NOMO-1 treated with dmso at 0.1 percent for 144 hours (cell line): ENCODE results near the gene VSIR.
A peak's percentile ranks its signal among the peaks of the same experiment; 100 is the strongest.

ENCODE experiments used
- DNase-seq: peaks from one replicate; lab custom pipeline; 2025; ENCODE audit not compliant: unreplicated experiment; lab: John Stamatoyannopoulos, UW

VSIR gene

DNA sequence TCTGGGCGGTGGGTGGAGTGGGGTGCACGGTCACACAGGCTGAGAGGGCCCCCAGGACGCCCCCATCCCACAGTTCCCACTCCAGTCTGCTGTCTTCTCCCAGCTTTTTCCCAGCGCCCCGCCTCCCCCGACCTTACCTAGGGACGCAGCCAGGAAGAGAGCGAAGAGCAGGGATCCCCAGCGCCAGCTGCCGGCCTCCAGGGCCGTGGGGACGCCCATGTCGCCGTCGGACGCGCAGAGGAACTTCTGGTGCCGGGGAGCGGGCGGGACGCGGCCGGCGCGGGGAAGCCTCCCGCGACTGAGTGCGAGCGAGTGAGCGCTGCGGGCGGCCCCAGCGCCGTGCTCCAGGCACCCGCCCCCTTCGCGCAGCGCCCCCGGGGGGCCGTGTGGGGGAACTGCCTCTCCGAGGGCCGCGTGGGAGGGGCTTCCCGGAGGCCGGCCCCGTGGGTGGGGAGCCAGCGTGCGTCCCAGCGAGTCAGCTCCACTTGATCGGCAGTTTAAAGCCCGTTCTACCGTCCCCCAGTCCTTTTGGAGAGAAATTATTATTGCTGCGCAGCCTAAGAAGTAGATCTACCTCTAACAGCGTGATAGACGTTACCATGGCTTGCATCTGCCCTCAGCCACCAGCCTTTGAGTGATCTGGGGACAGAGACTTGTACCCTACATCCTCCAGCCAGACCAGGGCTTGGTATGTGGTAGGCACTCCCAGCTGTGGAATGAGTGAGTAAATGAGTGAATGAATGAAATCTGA, at the start of gene VSIR:
TSS of gene VSIR (minus strand) at position 300 of the 751 bp plus-strand sequence. CDS start at position 219, 81 bp downstream.
- peak; percentile 89 for DNase-seq

DNA sequence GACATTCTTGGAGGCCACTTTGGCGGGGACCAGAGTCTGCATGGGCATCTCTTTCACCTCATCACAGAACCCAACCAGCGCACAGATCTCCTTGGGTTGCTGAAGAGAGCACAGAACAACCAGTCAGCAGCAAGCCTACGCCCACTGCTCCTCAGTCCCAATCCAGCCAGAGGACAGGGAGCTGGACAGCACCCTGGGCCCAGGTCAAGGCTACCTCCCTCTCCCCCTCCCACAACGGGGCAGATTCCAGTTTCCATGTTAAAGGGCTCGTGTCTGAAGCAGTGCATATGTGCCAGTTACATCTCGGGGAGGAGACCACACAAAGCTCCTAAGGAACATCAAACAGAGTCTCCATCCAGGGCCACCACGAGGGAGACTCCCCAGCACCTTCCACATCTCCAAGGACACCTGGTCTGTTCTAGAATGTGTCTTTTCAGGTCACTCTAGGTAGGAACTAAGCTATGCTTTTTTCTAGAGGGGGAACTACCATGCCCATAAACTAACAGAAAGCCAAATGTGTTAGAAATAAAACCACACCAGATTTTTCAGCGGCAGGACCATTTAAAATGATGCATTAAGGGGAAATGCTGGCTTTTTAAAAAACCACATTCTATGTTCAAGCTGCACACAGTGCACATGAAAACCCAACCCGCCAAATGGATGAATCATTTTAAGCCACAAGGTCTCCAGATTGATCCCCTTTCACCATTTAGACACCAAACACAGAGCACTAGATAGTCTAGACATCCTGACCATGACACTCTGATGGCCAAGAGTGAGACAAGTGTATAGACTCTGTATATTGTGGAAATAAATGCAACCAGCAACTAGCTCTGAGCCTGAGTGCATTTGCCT, 48.8 kb upstream of the VSIR start:
- no peak for DNase-seq

DNA sequence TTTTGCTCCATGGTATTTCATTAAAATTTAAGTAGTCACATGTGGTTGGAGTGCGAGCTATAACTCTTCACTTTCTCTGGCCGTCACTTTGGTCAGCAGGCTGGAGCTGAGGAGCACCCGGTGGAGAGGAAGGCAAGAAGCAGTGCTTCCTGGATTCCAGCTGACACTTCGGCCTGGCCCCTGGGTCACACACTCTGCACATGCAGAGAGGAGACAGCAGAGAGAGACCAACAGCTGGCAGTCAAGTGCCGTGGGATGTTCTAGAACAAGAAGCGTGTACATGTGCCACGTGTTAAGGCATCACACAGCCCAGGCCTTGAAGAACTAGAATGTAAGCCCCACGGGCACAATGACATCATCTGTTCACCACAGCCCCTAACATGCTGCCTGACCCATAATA, 47.6 kb upstream of the VSIR start:
- DNase-seq = no peak

DNA sequence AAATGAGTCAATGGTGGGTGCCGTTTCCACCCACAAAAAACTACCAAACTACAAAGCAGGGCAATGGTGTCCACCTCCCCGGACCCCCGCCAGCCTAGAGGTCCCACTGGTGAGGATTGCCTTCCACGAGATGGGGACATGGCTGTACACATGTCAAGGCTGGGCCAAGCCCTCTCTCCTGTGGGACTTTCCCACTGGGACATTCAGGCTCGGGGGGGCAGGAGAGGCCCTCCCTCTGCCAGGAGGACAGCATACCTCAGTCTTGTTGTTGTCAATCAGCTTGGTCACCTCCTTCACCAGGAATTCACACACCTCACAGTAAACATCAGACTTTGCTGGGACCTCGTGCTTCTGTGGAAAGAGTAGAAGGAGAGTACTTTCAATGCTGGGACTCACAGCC, 46.7 kb upstream of the VSIR start:
- DNase-seq = no peak

DNA sequence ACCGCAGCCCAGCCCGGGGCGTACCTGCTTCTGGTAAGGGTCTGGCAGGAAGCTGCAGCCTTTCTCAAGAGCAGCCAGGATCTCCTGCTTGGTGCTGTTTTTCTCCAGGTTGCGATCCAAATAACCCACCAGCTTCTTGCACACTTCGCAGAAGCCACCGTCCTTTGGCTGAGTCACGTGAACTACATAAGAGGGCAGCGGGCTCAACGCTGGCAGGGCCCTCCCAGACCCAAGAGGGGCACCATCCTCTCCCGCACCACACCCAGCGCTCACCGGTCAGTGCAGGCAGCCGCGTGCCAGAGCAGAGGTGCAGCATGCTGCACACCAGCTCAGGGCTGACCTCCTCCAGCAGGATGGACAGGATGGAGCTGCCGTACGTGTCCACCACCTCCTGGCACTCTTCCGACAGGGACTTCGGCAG, 46.1 kb upstream of the VSIR start:
- DNase-seq = no peak

DNA sequence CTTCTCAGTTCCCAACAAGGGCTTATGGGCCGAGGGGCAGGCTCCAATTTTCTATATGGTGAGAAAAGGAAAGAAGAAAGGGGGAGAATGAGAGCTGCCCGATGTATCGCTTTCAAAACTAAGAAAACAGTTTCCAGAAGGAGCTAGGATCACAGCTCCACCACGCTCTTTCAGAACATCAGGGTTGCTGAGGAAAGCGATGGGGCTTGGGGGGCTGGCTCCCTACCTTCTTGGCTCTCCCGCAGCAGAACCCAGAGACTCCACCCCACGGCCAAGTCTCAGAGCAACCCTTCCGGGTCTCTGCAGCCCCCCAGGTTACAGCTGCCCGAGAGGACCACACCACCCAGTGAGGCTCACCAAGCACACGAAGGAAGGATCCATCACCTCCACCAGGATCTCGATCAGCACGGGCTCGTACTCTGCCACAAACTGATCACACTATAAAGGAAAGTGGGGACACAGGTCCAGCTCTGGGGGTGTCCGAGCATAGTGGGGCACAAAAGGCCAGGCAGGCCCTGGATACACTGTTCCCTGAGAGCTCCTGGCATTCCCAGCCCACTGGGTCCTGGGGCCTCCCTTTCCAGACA, 45.4 kb upstream of the VSIR start:
- no peak for DNase-seq

DNA sequence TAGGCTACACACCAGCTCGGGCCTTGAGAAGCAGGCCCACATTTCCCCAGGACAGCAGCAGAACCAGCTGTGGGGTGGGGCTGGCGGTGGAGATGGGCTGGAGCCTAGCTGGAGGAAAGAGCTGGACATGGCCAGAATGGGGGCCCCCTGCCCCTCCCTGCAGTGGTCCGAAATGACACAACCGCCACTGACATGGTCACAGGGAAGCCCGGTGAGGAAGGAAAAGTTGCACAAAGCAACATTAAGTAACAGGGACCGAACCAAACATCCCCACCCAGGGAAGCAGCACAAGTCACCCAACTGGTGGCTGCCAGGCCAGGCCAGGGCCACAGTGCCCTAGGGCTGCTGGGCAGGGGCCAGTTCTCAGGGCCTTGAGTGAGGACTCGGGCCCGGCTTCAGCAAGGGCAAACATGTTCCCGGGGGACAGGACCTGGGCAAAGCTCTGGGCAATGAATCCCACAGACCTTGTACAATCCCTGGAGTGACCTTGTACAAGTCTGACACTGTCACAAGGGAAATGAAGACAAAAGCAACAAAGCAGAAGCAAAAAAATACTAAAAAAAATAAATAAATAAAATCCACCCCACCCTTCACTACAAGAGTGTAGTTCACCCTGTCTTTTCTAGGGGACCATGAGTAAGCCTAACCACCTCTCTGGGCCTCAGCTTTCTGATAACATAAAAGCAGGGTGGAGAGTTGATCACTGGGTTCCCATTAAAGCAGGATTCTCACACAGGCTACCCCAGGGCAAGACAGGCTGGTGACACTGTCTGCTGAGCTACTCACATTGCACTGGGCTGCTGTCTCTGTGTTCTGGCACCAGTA, 44.7 kb upstream of the VSIR start:
- DNase-seq = peak; percentile 14

DNA sequence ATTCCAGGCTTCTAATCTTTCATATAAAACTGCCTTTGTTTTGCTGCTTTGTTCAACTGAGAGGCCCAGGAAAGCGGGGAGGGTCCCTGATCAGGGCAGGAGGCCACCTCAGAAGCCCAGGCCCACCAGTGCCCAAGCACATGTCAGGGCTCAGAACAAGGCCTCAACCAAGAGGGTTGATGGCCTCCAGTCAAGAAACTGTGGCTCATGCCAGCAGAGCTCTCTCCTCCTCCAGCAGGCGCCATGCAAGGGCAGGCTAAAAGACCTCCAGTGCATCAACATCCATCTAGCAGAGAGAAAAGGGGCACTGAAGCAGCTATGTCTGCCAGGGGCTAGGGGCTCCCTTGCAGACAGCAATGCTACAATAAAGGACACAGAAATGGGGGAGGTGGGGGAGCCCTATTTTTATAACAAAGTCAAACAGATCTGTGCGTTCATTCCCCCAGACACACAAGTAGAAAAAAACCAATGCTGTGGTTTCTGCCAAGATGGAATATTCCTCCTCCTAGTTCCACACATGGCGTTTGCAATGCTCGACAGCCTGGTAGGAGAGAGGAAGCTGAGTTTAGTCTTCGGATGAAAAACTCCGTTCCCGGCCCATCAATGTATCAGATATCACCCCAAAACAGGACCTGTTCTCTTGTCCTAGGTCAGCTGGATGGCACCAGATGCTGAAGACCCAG, 43.8 kb upstream of the VSIR start:
- no peak for DNase-seq

DNA sequence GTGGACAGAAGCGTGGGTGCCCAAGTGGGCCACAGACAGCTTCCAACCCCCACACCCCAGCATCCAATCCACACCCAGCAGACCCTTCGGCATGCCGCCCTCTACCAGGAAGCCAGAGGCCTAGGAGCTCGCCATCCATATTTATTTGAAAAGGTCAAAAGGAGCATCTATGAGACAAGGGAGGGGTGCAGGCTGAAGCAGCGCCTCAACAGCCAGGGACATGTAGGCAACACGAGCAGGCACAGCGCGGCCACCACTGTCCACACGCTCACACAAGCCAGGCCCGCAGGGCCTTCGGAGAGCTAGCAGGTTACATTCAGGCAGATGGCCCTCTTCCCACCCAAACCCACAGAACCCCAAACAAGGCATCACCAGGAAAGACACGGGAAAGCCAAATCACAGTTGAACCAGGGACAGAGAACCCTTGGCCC, 43.1 kb upstream of the VSIR start:
- no peak for DNase-seq

DNA sequence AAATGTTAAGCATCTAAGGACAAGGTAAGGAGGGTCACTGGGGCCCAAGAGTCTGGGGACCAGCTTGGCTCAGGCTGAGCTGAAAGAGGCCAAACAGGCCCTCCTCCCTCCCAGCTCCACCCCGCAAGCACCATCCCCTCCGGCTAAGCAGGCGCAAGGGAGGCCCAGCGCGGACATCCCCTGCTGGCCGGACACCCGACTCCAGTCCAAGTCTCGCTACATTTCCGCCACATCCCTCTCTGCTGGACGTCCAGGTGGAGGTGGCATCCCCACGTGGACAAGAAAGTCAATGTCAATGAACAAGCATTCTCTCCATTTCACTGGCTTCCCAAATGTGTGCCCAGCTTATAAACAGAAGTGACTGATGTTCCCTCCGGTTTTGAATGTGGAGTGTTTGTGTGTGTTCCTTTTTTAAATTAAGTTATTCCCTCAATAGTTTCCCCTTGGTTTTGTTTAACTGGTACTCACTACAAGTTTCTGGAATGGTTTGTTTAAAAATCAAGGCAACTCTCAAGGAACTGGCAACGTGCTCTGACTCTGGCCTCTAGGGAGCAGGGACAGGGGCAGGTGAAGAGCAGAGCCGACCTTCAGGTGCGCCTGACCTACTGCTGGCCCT, 42.3 kb upstream of the VSIR start:
- DNase-seq = no peak

DNA sequence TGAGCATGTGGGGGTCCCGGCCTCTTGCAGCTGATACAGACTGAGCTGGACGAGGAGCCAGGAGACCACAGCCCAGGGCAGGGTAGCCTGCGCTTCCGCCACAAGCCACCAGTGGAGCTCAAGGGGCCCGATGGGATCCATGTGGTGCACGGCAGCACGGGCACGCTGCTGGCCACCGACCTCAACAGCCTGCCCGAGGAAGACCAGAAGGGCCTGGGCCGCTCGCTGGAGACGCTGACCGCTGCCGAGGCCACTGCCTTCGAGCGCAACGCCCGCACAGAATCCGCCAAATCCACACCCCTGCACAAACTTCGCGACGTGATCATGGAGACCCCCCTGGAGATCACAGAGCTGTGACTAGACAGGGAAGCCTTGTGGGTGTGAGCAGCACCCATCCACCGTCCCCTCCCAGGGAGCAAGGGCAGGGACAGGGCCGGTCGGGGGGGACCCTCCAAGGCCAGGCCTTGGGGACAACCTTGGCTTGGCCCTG, 41.6 kb upstream of the VSIR start:
- DNase-seq = no peak

DNA sequence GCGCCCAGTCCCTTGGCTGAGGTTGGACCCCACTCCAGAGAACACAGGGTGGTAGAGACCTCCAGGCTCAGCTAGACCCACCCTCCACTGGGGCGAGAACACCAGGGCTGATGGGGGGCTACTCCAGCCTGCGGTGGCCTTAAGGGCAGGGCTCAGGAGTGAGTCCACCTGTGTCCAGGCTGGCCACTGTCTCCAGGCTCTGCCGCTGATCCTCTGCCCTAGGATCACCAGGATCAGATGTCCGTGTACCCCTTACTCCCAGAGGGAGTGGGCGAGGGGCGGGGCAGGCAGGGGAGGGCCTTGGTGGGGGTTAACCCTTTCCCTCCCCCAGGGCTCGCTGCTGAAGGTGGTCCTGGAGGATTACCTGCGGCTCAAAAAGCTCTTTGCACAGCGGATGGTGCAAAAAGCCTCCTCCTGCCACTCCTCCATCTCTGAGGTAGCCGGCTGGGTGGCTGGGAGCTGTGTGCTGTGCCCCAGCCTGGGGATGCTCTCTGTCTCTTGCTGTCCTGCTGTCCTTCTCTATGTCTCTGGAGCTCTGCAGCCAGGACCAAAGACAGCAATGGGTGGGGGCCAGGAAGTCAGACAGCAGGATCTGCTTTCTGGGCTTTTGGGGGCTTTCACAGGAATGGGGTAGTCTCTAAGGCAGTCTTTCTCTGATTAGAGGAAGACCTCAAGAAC, 39.7 kb upstream of the VSIR start:
- DNase-seq = no peak

DNA sequence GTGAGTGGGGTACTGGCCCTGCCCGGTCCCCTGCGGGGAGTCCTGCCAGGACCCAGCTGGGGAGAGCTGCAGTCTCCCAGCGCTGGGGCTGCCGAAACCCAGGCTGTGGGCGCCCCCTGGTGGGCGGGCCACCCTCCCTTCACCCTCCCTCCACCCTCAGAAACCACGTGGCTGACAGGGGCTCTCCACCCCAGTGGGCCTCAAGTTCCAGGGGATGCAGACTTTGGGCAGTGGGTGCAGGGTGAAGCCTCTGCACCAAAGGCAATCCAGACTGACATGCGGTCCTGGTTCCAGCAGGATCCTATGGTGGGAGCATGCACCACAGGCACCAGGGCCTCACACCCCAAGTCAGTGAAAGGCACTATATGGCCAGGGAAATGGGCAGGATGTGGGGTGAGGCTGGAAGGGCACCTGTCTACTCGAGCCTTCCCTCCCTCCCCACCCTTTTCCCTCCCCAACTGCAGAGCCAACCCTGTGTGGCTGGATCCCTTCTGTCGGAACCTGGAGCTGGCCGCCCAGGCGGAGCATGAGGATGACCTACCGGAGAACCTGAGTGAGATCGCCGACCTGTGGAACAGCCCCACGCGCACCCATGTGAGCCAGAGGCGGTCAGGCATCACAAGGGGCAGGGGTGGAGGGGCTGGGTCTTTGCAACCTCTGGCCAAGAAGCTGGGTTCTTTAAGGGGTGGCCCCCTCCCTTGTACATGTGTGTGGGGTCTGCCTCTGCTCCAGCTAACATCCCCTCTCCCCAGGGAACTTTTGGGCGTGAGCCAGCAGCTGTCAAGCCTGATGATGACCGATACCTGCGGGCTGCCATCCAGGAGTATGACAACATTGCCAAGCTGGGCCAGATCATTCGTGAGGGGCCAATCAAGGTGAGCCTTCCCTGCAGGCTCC, 38.9 kb upstream of the VSIR start:
- DNase-seq = peak; percentile 15

DNA sequence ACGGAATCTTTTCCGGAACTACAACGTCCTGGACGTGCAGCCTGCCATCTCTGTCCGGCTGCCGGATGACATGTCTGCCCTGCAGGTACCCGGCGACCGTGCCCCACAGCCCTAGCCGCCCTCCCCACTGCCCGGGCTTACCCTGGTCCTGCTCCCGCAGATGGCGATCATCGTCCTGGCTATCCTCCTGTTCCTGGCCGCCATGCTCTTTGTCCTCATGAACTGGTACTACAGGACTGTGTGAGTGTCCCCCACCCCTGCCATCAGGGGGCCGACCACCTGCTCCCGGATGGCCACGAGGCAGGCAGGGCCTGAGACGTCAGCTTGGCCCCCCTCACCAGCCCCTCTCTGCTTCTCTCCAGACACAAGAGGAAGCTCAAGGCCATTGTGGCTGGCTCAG, 38.0 kb upstream of the VSIR start:
- no peak for DNase-seq

DNA sequence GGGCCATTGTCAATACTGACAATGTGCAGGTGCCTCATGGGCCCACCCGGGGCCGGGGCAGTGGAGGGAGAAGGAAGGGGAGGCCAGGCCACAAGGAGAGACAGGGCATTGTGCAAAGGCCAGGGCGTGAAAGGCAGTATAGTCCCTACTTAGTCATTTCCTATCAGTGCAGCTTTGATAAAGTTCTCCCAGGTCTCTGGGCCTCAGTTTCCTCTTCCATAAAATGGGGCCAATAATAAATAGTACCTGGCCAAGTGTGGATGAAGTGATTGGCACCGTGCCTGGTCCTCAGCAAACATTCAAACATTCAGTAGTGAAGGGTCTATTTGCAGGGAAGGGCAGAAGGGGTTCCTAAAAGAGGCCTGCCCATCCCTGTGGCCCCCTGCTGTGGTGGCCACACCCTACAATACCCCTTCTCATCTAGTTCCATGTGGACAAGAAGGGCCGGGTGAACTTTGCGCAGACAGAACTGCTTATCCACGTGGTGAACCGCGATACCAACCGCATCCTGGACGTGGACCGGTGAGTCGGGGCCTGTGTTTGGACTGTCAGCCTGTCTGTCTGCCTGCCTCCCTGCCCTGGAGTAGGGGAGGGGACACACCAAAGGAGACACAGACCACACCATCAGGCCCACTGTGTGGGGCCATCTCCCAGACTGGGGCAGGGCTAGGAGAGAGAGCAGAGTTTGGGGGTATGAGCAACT, 36.9 kb upstream of the VSIR start:
- no peak for DNase-seq

DNA sequence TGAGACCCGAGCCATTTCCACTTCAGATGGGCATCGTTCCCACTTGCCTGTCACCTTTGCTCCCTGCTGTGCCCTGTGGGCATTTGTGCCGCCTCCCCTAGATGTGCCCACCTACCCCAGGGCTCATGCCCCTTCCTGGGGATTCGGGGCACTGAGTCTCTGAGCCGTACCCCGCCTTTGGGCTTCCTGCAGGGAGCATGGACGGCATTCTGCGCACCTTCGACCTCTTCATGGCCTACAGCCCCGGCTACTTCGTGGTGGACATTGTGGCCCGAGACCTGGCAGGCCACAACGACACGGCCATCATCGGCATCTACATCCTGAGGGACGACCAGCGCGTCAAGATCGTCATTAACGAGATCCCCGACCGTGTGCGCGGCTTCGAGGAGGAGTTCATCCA, 36.3 kb upstream of the VSIR start:
- no peak for DNase-seq
